ENCODE measurements around the gene MAT2B. TPM values are rescaled to one million over a fixed set of nuclear protein-coding genes. Genes with fewer than 3 reads are reported as not detected.

The MAT2B gene
- total and polyA plus RNA-seq, 2 of the 13 experiments (the other 11 are each of a cell fraction or from before 2014, with no cell fraction given) = 20.2 to 37.1 TPM

DNA sequence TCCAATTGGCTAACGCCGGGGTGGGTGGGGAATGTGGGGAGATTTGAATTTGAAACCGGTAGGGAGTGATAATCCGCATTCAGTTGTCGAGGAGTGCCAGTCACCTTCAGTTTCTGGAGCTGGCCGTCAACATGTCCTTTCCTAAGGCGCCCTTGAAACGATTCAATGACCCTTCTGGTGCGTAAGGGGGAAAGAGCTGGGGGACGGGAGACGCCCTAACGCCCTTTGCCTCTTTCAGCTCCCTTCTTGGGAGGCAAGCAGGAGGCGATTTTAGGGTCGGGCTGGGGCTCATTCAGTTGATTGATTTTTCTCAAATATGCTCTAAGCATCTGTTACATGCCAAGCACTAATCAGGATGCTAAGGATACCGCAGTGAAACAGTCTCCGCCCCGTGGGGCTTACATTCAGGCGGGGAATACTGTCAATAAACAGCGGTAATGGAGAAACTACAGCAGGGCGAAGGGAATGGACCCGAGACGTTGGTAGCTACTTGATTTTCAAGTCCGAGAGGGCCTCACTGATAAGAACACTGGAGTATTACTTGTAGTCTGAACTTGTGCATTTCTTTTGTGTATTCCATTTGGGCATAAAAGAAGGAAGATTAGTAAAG is 44.8 kb upstream of the MAT2B start, which contains the start of gene HMMR (continued):
- TF ChIP-seq ZSCAN29 (CRISPR knock-in tag; conservative IDR thresholded peaks at IDR 0.05) (peak; percentile 53; the same call in 1 of the 2 replicates), NR3C1 (CRISPR knock-in tag; IDR thresholded peaks at IDR 0.05) (no peak), TBL1XR1 (IDR thresholded peaks at IDR 0.05; ENCODE audit: borderline replicate concordance, low read length, partially characterized antibody) (no peak), SMAD9 (CRISPR knock-in tag; IDR thresholded peaks at IDR 0.05) (no peak), ZBTB38 (CRISPR knock-in tag; IDR thresholded peaks at IDR 0.05) (no peak), TEAD3 (CRISPR knock-in tag; optimal IDR thresholded peaks at IDR 0.05; ENCODE audit: borderline replicate concordance) (no peak), ZNF570 (CRISPR knock-in tag; IDR thresholded peaks at IDR 0.05; ENCODE audit: borderline replicate concordance) (no peak), PCBP1 (IDR thresholded peaks at IDR 0.05; ENCODE audit: borderline replicate concordance, low read depth, low read length) (no peak), ZNF607 (CRISPR knock-in tag; IDR thresholded peaks at IDR 0.05; ENCODE audit: borderline replicate concordance) (no peak), KDM5A (IDR thresholded peaks at IDR 0.05; ENCODE audit: borderline replicate concordance, low read length) (0 out of 2 replicates have a peak, but pooled peaks have one; percentile 6), CCAR2 (optimal IDR thresholded peaks at IDR 0.05; ENCODE audit: low read depth, low read length) (no peak), TGIF2 (CRISPR knock-in tag; IDR thresholded peaks at IDR 0.05) (peak; percentile 35; the same call in 1 of the 2 replicates), POLR2AphosphoS5 (IDR thresholded peaks at IDR 0.05; ENCODE audit: low read depth, low read length) (peak; percentile 67), NCOA2 (CRISPR knock-in tag; IDR thresholded peaks at IDR 0.05) (no peak), ZEB1 (IDR thresholded peaks at IDR 0.05; ENCODE audit: insufficient replicate concordance, low read depth) (no peak), ESRRA (CRISPR knock-in tag; IDR thresholded peaks at IDR 0.05; ENCODE audit: low read depth) (no peak), NCOA5 (CRISPR knock-in tag; IDR thresholded peaks at IDR 0.05) (no peak)
- TF ChIP-seq, protein P1, sequence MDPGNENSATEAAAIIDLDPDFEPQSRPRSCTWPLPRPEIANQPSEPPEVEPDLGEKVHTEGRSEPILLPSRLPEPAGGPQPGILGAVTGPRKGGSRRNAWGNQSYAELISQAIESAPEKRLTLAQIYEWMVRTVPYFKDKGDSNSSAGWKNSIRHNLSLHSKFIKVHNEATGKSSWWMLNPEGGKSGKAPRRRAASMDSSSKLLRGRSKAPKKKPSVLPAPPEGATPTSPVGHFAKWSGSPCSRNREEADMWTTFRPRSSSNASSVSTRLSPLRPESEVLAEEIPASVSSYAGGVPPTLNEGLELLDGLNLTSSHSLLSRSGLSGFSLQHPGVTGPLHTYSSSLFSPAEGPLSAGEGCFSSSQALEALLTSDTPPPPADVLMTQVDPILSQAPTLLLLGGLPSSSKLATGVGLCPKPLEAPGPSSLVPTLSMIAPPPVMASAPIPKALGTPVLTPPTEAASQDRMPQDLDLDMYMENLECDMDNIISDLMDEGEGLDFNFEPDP (CRISPR knock-in tag; conservative IDR thresholded peaks at IDR 0.05) = no peak
- TF ChIP-seq, protein P2, sequence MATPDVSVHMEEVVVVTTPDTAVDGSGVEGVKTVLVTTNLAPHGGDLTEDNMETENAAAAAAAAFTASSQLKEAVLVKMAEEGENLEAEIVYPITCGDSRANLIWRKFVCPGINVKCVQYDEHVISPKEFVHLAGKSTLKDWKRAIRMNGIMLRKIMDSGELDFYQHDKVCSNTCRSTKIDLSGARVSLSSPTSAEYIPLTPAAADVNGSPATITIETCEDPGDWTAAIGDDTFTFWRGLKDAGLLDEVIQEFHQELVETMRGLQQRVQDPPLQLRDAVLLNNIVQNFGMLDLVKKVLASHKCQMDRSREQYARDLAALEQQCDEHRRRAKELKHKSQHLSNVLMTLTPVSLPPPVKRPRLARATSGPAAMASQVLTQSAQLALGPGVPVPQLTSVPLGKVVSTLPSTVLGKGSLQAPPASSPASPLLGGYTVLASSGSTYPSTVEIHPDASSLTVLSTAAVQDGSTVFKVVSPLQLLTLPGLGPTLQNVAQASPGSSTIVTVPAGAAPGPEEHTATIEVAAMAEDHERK (CRISPR knock-in tag; IDR thresholded peaks at IDR 0.05; ENCODE audit: low read depth) = no peak
- TF ChIP-seq, protein P3, sequence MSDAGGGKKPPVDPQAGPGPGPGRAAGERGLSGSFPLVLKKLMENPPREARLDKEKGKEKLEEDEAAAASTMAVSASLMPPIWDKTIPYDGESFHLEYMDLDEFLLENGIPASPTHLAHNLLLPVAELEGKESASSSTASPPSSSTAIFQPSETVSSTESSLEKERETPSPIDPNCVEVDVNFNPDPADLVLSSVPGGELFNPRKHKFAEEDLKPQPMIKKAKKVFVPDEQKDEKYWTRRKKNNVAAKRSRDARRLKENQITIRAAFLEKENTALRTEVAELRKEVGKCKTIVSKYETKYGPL (CRISPR knock-in tag; IDR thresholded peaks at IDR 0.05) = no peak
- TF ChIP-seq, protein P4, sequence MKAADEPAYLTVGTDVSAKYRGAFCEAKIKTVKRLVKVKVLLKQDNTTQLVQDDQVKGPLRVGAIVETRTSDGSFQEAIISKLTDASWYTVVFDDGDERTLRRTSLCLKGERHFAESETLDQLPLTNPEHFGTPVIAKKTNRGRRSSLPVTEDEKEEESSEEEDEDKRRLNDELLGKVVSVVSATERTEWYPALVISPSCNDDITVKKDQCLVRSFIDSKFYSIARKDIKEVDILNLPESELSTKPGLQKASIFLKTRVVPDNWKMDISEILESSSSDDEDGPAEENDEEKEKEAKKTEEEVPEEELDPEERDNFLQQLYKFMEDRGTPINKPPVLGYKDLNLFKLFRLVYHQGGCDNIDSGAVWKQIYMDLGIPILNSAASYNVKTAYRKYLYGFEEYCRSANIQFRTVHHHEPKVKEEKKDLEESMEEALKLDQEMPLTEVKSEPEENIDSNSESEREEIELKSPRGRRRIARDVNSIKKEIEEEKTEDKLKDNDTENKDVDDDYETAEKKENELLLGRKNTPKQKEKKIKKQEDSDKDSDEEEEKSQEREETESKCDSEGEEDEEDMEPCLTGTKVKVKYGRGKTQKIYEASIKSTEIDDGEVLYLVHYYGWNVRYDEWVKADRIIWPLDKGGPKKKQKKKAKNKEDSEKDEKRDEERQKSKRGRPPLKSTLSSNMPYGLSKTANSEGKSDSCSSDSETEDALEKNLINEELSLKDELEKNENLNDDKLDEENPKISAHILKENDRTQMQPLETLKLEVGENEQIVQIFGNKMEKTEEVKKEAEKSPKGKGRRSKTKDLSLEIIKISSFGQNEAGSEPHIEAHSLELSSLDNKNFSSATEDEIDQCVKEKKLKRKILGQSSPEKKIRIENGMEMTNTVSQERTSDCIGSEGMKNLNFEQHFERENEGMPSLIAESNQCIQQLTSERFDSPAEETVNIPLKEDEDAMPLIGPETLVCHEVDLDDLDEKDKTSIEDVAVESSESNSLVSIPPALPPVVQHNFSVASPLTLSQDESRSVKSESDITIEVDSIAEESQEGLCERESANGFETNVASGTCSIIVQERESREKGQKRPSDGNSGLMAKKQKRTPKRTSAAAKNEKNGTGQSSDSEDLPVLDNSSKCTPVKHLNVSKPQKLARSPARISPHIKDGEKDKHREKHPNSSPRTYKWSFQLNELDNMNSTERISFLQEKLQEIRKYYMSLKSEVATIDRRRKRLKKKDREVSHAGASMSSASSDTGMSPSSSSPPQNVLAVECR (CRISPR knock-in tag; IDR thresholded peaks at IDR 0.05; ENCODE audit: borderline replicate concordance) = peak; percentile 51
- TF ChIP-seq, protein P5, sequence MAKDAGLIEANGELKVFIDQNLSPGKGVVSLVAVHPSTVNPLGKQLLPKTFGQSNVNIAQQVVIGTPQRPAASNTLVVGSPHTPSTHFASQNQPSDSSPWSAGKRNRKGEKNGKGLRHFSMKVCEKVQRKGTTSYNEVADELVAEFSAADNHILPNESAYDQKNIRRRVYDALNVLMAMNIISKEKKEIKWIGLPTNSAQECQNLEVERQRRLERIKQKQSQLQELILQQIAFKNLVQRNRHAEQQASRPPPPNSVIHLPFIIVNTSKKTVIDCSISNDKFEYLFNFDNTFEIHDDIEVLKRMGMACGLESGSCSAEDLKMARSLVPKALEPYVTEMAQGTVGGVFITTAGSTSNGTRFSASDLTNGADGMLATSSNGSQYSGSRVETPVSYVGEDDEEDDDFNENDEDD (CRISPR knock-in tag; IDR thresholded peaks at IDR 0.05; ENCODE audit: borderline replicate concordance) = peak; percentile 52; the same call in 1 of the 2 replicates
